Uterus (tissue), 4 donors: ENCODE data around the gene KLC4. TPM values are rescaled to one million over a fixed set of nuclear protein-coding genes. Genes with fewer than 3 reads are reported as not detected.
"Not testable (repeated sequence)": the region's sequence is repeated elsewhere in the genome, so short reads cannot be mapped to it uniquely, and the experiment has no call there.

Source experiments
- DNase-seq, 2 donors: peaks; one replicate each; pipeline ENCODE4 v3.0.0-alpha.2; 2019 to 2020
- H3K27ac ChIP-seq, 2 donors: fragments of 200-600 bp; sonication (generic); 1 replicate in 1 of 2; 2 replicates in 1 of 2; pipeline ENCODE4 v1.5.1; 2016 to 2018
- H3K27me3 ChIP-seq, 2 donors: fragments of 200-600 bp; sonication (generic); one replicate each; pipeline ENCODE4 v1.5.1; 2018 to 2019; ENCODE audit warnings: control low read depth in 1 of 2
- H3K36me3 ChIP-seq, 2 donors: fragments of 200-600 bp; sonication (generic); one replicate each; pipeline ENCODE4 v1.5.1; 2019; ENCODE audit warnings: control low read depth in 1 of 2
- H3K4me1 ChIP-seq, 2 donors: fragments of 200-600 bp; sonication (generic); one replicate each; pipeline ENCODE4 v1.5.1; 2018 to 2019; ENCODE audit warnings: control low read depth in 1 of 2
- H3K4me3 ChIP-seq, 2 donors: fragments of 200-600 bp; sonication (generic); 1 replicate in 1 of 2; 2 replicates in 1 of 2; pipeline ENCODE4 v1.5.1; 2018 to 2019; ENCODE audit warnings: mild to moderate bottlenecking in 1 of 2
- H3K9me3 ChIP-seq, 2 donors: fragments of 200-600 bp; sonication (generic); one replicate each; pipeline ENCODE4 v1.5.1; 2019; ENCODE audit warnings: control low read depth in 1 of 2
- CTCF ChIP-seq, 4 experiments: fragments of 200-600 bp in 2 of 4; fragments of 450-650 bp in 2 of 4; sonication (generic) in 2 of 4; IDR thresholded peaks; one replicate each; pipeline ENCODE4 v1.5.1; 2016 to 2019; ENCODE audit warnings: antibody characterized with exemption in 4 of 4, mild to moderate bottlenecking in 2 of 4, moderate library complexity in 1 of 4
- POLR2A ChIP-seq, 2 donors: fragments of 450-650 bp; IDR thresholded peaks; one replicate each; pipeline ENCODE4 v1.6.1; 2016; ENCODE audit warnings: antibody characterized with exemption in 2 of 2, mild to moderate bottlenecking in 1 of 2, moderate library complexity in 1 of 2
- intact Hi-C: fragments of 100-400 bp; cut with DNase I; formaldehyde crosslinking; loops from one replicate; pipeline ENCODE4 v1.15.1; 2023; ENCODE audit warnings: low total_unique reads
- total RNA-seq, 4 donors: library from RNA; depleted of rRNA in 3 of 4; stranded (reverse); fragments of >200 nt in 3 of 4; gene quantifications; one replicate each; pipeline versions ENCODE4 v1.1.0 to v1.2.4, GENCODE V29; 2014 to 2023
- donor health status: DM: yes; HTN: yes; CAD: no.

Gene KLC4
- total RNA-seq, 4 donors from 2014 or later, result 2.8 to 30.6 (median 27.2) TPM

GRCh38 chr6:43113431-43114260 lies 54.2 kb downstream of the KLC4 start:
- Histone ChIP-seq H3K9me3 (no peaks in the 10 kb centered on the region), H3K27ac (peak overlapping the region; percentile 89 to 97), H3K27me3 (no peaks in the 10 kb centered on the region), H3K4me1 (peaks cover 4 to 8% of the 10 kb centered on the region in 2 donors), H3K36me3 (no peaks in the 10 kb centered on the region), H3K4me3 (no peak overlapping the region)
- DNase-seq, result peak; percentile 59
- TF ChIP-seq CTCF (IDR thresholded peaks at IDR 0.05), result no peak
- no peak for TF ChIP-seq POLR2A (IDR thresholded peaks at IDR 0.05)
- intact Hi-C loops, result no loop called here

- H3K27ac ChIP-seq, result peak overlapping the region; percentile 89 to 97
- DNase-seq, result no peak
- H3K4me1 ChIP-seq, result peaks cover 4 to 8% of the 10 kb centered on the region in 2 donors
- no peak overlapping the region for H3K4me3 ChIP-seq
- H3K36me3 ChIP-seq, result no peaks in the 10 kb centered on the region
- H3K27me3 ChIP-seq, result no peaks in the 10 kb centered on the region
- intact Hi-C loops, result no loop called here
- H3K9me3 ChIP-seq, result no peaks in the 10 kb centered on the region
- TF ChIP-seq POLR2A (IDR thresholded peaks at IDR 0.05) (no peak), CTCF (IDR thresholded peaks at IDR 0.05) (no peak)
Measured at GRCh38 chr6:43115365-43115764, 55.9 kb downstream of the KLC4 start.

GRCh38 chr6:43117466-43117865 lies 58.0 kb downstream of the KLC4 start:
- H3K4me1 ChIP-seq, H3K36me3 ChIP-seq, DNase-seq, H3K27me3 ChIP-seq, H3K9me3 ChIP-seq, intact Hi-C loops, H3K4me3 ChIP-seq: not testable (repeated sequence)
- H3K27ac ChIP-seq, result peak overlapping the region; percentile 31 to 89

GRCh38 chr6:43119482-43119881 lies 60.1 kb downstream of the KLC4 start:
- TF ChIP-seq CTCF (IDR thresholded peaks at IDR 0.05), result no peak
- no peak for TF ChIP-seq POLR2A (IDR thresholded peaks at IDR 0.05)
- no peak for DNase-seq
- Histone ChIP-seq H3K36me3 (no peaks in the 10 kb centered on the region), H3K4me1 (peaks cover 4 to 22% of the 10 kb centered on the region in 2 donors), H3K27ac (peak overlapping the region; percentile 78 to 86), H3K9me3 (no peaks in the 10 kb centered on the region), H3K27me3 (no peaks in the 10 kb centered on the region), H3K4me3 (no peak overlapping the region)
- intact Hi-C loops, result no loop called here

GRCh38 chr6:43120101-43120763 lies 60.8 kb downstream of the KLC4 start:
- H3K36me3 ChIP-seq, result no peaks in the 10 kb centered on the region
- no peak for DNase-seq
- no peaks in the 10 kb centered on the region for H3K9me3 ChIP-seq
- H3K4me3 ChIP-seq, result no peak overlapping the region
- H3K4me1 ChIP-seq, result peaks cover 4 to 21% of the 10 kb centered on the region in 2 donors
- TF ChIP-seq POLR2A (IDR thresholded peaks at IDR 0.05) (no peak), CTCF (IDR thresholded peaks at IDR 0.05) (no peak)
- H3K27ac ChIP-seq, result peak overlapping the region; percentile 78 to 86
- H3K27me3 ChIP-seq, result no peaks in the 10 kb centered on the region
- intact Hi-C loops, result loop anchor here (10.0 kb wide), 1 partner anchor 45 kb away; the partner anchor contains the start of gene PTK7
